ENCODE results near the gene TCEA3. TPM values are rescaled to one million over a fixed set of nuclear protein-coding genes. Genes with fewer than 3 reads are reported as not detected.

Gene TCEA3
- total RNA-seq, 1 experiment from 2014 or later: 2.1 TPM

GRCh38 chr1:23421753-23422240 lies 2.8 kb downstream of the TCEA3 start:
- DNase-seq (ENCODE audit: low spot score): peak; percentile 49

- no peak for DNase-seq (ENCODE audit: low spot score)
These were observed 3.2 kb downstream of the TCEA3 start for GRCh38 chr1:23421343-23421742.

- DNase-seq (ENCODE audit: low spot score): no peak
These were observed 3.8 kb downstream of the TCEA3 start for GRCh38 chr1:23420778-23421177.

- DNase-seq (ENCODE audit: low spot score): no peak
These were observed 5.4 kb downstream of the TCEA3 start for GRCh38 chr1:23419180-23419579.

- DNase-seq (ENCODE audit: low spot score): peak; percentile 21
These were observed 7.0 kb downstream of the TCEA3 start for GRCh38 chr1:23417570-23417969.

GRCh38 chr1:23416964-23417363 lies 7.6 kb downstream of the TCEA3 start:
- no peak for DNase-seq (ENCODE audit: low spot score)

- DNase-seq (ENCODE audit: low spot score): no peak
These were observed 15.7 kb downstream of the TCEA3 start for GRCh38 chr1:23408797-23409290.

- no peak for DNase-seq (ENCODE audit: low spot score)
These were observed 17.4 kb downstream of the TCEA3 start for GRCh38 chr1:23407016-23407630.

GRCh38 chr1:23405946-23406345 lies 18.6 kb downstream of the TCEA3 start:
- no peak for DNase-seq (ENCODE audit: low spot score)

GRCh38 chr1:23403735-23404486 lies 20.6 kb downstream of the TCEA3 start:
- peak; percentile 97 for DNase-seq (ENCODE audit: low spot score)

GRCh38 chr1:23403355-23403734 lies 21.2 kb downstream of the TCEA3 start:
- no peak for DNase-seq (ENCODE audit: low spot score)

- peak; percentile 60 for DNase-seq (ENCODE audit: low spot score)
These were observed 21.6 kb downstream of the TCEA3 start for GRCh38 chr1:23403038-23403336.

- no peak for DNase-seq (ENCODE audit: low spot score)
These were observed 22.1 kb downstream of the TCEA3 start for GRCh38 chr1:23402286-23403037.

- DNase-seq (ENCODE audit: low spot score): no peak
These were observed 23.2 kb downstream of the TCEA3 start for GRCh38 chr1:23401313-23401712.

- no peak for DNase-seq (ENCODE audit: low spot score)
These were observed 24.0 kb downstream of the TCEA3 start for GRCh38 chr1:23400324-23401114.

- no peak for DNase-seq (ENCODE audit: low spot score)
These were observed 25.3 kb downstream of the TCEA3 start for GRCh38 chr1:23399229-23399628.

GRCh38 chr1:23397908-23398307 lies 26.6 kb downstream of the TCEA3 start:
- no peak for DNase-seq (ENCODE audit: low spot score)

GRCh38 chr1:23396380-23396779 lies 28.2 kb downstream of the TCEA3 start:
- DNase-seq (ENCODE audit: low spot score): no peak

- no peak for DNase-seq (ENCODE audit: low spot score)
These were observed 28.7 kb downstream of the TCEA3 start for GRCh38 chr1:23395849-23396248.

- DNase-seq (ENCODE audit: low spot score): no peak
These were observed 29.3 kb downstream of the TCEA3 start for GRCh38 chr1:23395154-23395724.

- DNase-seq (ENCODE audit: low spot score): no peak
These were observed 29.9 kb downstream of the TCEA3 start for GRCh38 chr1:23394684-23395083.

Data from HT-29 (cell line).